ENCODE results near the gene DES.

DES gene

GRCh38 chr2:219422952-219423534 lies 4.9 kb downstream of the DES start:
- no peak for TF ChIP-seq CTCF (IDR thresholded peaks at IDR 0.05; ENCODE audit: extremely low read depth, insufficient read depth, missing control alignments)
- in situ Hi-C loops (cut with MboI; ENCODE audit: low pct_unique_long_range_greater_than_20kb, low sequenced_read_pairs, unreplicated experiment) = no loop called here
- DNase-seq (ENCODE audit: low spot score) = no peak

GRCh38 chr2:219423652-219424377 lies 5.6 kb downstream of the DES start:
- in situ Hi-C loops (cut with MboI; ENCODE audit: low pct_unique_long_range_greater_than_20kb, low sequenced_read_pairs, unreplicated experiment) = no loop called here
- no peak for TF ChIP-seq CTCF (IDR thresholded peaks at IDR 0.05; ENCODE audit: extremely low read depth, insufficient read depth, missing control alignments)
- DNase-seq (ENCODE audit: low spot score) = no peak

GRCh38 chr2:219425238-219426067 lies 7.3 kb downstream of the DES start:
- in situ Hi-C loops (cut with MboI; ENCODE audit: low pct_unique_long_range_greater_than_20kb, low sequenced_read_pairs, unreplicated experiment) = no loop called here
- TF ChIP-seq CTCF (IDR thresholded peaks at IDR 0.05; ENCODE audit: extremely low read depth, insufficient read depth, missing control alignments) = no peak
- no peak for DNase-seq (ENCODE audit: low spot score)

DNA sequence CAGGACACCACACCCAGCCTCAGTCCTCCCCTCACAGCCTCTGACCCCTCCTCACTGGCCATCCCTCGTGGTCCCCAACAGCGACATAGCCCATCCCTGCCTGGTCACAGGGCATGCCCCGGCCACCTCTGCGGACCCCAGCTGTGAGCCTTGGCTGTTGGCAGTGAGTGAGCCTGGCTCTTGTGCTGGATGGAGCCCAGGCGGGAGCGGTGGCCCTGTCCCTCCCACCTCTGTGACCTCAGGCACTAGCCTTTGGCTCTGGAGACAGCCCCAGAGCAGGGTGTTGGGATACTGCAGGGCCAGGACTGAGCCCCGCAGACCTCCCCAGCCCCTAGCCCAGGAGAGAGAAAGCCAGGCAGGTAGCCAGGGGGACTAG lies 7.9 kb downstream of the DES start:
- no peak for TF ChIP-seq CTCF (IDR thresholded peaks at IDR 0.05; ENCODE audit: extremely low read depth, insufficient read depth, missing control alignments)
- in situ Hi-C loops (cut with MboI; ENCODE audit: low pct_unique_long_range_greater_than_20kb, low sequenced_read_pairs, unreplicated experiment) = no loop called here
- DNase-seq (ENCODE audit: low spot score) = no peak

DNA sequence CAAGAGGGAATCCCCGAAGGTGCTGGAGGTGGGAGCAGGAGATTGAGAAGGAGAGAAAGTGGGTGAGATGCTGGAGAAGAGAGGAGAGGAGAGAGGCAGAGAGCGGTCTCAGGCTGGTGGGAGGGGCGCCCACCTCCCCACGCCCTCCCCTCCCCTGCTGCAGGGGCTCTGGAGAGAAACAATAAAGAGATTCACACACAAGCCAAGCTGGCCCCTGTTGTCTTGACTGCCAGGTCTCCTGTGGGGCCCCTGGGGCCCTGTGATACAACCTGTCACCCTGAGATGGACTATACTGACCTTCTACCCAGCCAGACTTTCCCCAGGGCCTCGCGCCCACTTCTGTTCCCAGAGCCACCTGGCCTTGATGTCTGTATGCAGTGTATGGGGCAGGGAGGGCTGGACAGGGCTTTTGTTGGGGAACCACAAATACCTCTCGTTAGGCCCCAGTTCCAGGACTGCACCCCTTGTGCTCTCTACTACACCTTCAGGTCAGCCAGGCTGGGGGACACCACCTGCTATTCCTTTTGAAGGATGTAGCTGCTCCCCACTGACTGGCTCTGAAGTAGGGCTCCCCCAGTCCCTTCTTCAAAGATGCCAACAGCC lies 8.5 kb downstream of the DES start:
- in situ Hi-C loops (cut with MboI; ENCODE audit: low pct_unique_long_range_greater_than_20kb, low sequenced_read_pairs, unreplicated experiment) = no loop called here
- TF ChIP-seq CTCF (IDR thresholded peaks at IDR 0.05; ENCODE audit: extremely low read depth, insufficient read depth, missing control alignments) = no peak
- no peak for DNase-seq (ENCODE audit: low spot score)

DNA sequence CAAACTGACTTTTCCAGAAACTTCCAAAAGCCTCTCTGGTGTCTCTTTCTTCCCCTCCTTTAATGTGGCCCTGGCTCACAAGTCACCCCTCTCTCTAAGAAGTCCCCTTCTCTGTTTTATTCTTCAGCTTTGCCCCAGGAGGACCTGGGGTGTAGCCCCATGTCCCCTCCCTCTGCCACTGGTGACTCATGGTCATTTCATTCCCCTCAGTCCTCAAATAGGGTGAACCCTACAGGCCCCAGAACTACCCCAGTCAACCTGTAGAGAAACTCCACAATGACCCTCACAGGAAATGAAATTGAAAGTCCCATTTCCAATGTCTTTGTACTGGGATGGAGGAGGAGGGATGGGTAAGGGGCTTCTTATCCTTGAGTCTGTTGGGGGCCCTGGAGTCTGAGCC lies 10.3 kb downstream of the DES start:
- no peak for DNase-seq (ENCODE audit: low spot score)
- in situ Hi-C loops (cut with MboI; ENCODE audit: low pct_unique_long_range_greater_than_20kb, low sequenced_read_pairs, unreplicated experiment) = no loop called here
- TF ChIP-seq CTCF (IDR thresholded peaks at IDR 0.05; ENCODE audit: extremely low read depth, insufficient read depth, missing control alignments) = no peak
